NT2/D1 (cell line): ENCODE results near the gene FAM174C.
"Not testable (repeated sequence)": the region's sequence is repeated elsewhere in the genome, so short reads cannot be mapped to it uniquely, and the experiment has no call there.

Experiments used
- DNase-seq: peaks from one replicate; pipeline ENCODE4 v3.0.0-alpha.2; 2011; ENCODE audit warnings: low read depth, low spot score
- H3K27me3 ChIP-seq: 2 replicates; pipeline ENCODE4 v1.6.0; 2011; ENCODE audit warnings: mild to moderate bottlenecking; ENCODE audit not compliant: insufficient read length, insufficient read depth
- H3K36me3 ChIP-seq: 2 replicates; pipeline ENCODE4 v1.6.1; 2011; ENCODE audit warnings: mild to moderate bottlenecking, low read length, mixed read lengths; ENCODE audit not compliant: insufficient read depth, insufficient read length
- H3K4me1 ChIP-seq: 2 replicates; pipeline ENCODE4 v1.5.1; 2011; ENCODE audit not compliant: insufficient read depth, insufficient read length
- H3K4me3 ChIP-seq: 2 replicates; pipeline ENCODE4 v1.5.1; 2011; ENCODE audit warnings: low read depth; ENCODE audit not compliant: insufficient read length
- H3K9ac ChIP-seq: 2 replicates; pipeline ENCODE4 v1.6.0; 2011; ENCODE audit warnings: low read depth; ENCODE audit not compliant: insufficient read length
- H3K9me3 ChIP-seq: 2 replicates; pipeline ENCODE4 v1.5.1; 2011; ENCODE audit warnings: mild to moderate bottlenecking, low read length; ENCODE audit not compliant: insufficient read depth
- SUZ12 ChIP-seq: IDR thresholded peaks from 2 replicates; pipeline ENCODE4 v1.6.1; 2011; ENCODE audit not compliant: insufficient read length, insufficient read depth; ENCODE audit errors: extremely low read depth
- YY1 ChIP-seq: IDR thresholded peaks from 2 replicates; pipeline ENCODE4 v1.6.1; 2011; ENCODE audit not compliant: insufficient read length, insufficient read depth
- ZNF274 ChIP-seq: IDR thresholded peaks from 2 replicates; pipeline ENCODE4 v1.6.1; 2011; ENCODE audit warnings: mild to moderate bottlenecking, low read depth, low read length

Gene FAM174C

DNA sequence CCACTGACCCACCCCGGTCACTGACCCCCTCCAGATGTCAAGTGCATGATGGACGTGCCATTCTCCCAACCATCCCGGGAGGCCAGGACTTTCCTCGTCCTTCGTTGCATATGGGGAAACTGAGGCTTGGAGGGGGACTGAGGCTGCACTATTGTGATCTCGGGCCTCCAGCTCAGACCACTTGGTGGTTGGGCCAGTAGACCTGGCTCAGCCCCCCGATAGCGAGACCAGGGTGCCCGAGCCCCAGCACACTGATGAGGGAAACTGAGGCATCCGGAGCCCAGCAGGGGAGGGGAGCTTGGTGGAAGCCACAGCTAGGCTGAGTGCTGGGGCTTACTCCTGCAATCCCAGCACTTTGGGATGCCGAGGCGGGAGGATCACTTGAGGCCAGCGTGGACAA lies 20.7 kb downstream of the FAM174C start:
- DNase-seq, result no peak
- TF ChIP-seq SUZ12, result no peak
- no peak for TF ChIP-seq ZNF274
- no peak for TF ChIP-seq YY1
- Histone ChIP-seq H3K9me3 (no peaks in the 10 kb centered on the region), H3K36me3 (peaks cover 32% of the 10 kb centered on the region), H3K9ac (no peak overlapping the region), H3K4me1 (peaks cover 13% of the 10 kb centered on the region), H3K4me3 (no peak overlapping the region), H3K27me3 (no peaks in the 10 kb centered on the region)

DNA sequence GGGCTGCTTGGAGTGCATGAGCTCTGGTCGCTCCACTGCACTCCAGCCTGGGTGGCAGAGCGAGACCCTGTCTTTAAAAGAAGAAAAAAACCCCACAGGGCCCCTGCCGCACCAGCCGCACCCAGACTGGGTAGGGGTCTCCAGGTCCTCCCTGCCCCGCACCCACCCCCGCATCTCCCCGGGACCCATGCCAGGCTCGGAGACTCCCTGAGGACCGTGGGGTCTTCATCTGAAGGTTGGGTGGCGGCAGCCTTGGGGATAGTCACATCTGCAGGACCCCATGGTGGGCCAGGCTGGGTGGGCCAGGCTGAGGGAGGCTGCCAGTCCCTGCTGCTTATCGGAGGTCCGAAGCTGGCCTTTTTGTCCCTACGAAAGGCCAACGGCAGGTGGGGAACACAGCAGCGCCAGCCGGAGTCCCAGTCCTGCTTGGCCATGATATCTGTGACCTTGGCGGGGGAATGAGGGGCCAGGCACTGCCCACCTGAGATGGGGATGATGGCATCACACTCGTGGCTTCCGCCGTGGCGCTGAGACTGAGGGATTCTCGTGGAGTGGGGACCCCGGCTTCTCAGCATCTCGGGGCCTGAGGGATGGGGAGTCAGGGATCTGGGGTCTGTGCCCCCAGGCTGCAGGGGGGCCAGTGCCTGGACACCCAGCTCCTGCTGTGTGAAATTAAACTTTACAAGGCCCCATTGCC lies 21.4 kb downstream of the FAM174C start:
- TF ChIP-seq YY1 (no peak), ZNF274 (no peak), SUZ12 (no peak)
- no peaks in the 10 kb centered on the region for H3K9me3 ChIP-seq
- DNase-seq, result no peak
- H3K4me1 ChIP-seq, result peaks cover 7% of the 10 kb centered on the region
- H3K9ac ChIP-seq, result no peak overlapping the region
- H3K4me3 ChIP-seq, result no peak overlapping the region
- H3K36me3 ChIP-seq, result peaks cover 32% of the 10 kb centered on the region
- H3K27me3 ChIP-seq, result no peaks in the 10 kb centered on the region

DNA sequence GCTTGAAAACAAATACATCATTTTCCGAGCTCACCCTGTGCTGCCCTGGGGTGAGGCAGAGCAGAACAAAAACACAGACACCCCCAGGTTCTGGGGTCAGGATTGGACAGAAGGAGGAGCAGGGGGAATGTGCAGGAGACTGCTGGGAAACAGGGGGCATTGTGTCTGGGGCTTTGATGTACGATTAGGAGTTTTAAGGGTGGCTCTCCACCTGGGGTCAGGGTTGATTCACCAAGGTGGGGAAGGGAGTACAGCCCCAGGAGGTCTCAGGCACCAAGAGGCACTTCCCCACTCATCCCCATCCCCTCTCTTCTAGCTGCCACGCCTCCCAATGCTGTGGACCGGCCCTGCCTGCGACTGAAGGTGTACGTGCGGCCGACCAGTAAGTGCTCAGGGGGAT lies 22.9 kb downstream of the FAM174C start:
- DNase-seq, result no peak
- Histone ChIP-seq H3K9me3 (no peaks in the 10 kb centered on the region), H3K4me1 (peaks cover 4% of the 10 kb centered on the region), H3K9ac (no peak overlapping the region), H3K4me3 (no peak overlapping the region), H3K27me3 (no peaks in the 10 kb centered on the region), H3K36me3 (peaks cover 27% of the 10 kb centered on the region)
- no peak for TF ChIP-seq SUZ12
- no peak for TF ChIP-seq ZNF274
- TF ChIP-seq YY1, result no peak

DNA sequence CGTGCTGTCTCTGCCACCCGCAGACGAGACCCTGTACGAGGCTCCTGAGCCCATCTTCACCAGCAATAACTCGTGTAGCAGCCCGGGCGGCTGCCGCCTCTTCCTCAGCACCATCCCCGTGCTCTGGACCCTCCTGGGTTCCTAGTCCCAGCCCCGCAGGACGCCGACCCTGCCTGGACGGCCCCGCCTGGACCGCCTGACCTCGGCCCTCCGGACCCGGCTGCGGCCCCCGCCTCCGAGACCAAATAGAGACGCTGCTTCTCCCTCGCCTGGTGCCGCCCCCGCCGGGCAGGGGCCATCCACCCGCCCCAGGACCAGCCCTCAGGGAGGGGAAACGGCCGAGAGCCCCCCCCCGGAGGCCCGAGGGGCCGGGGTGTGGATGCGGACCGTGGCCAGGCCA lies 24.5 kb downstream of the FAM174C start:
- DNase-seq, result no peak
- H3K9ac ChIP-seq, result no peak overlapping the region
- TF ChIP-seq SUZ12 (no peak), YY1 (no peak), ZNF274 (no peak)
- H3K4me3 ChIP-seq, result no peak overlapping the region
- no peaks in the 10 kb centered on the region for H3K9me3 ChIP-seq
- peaks cover 25% of the 10 kb centered on the region for H3K36me3 ChIP-seq
- H3K27me3 ChIP-seq, result no peaks in the 10 kb centered on the region
- peaks cover 7% of the 10 kb centered on the region for H3K4me1 ChIP-seq

DNA sequence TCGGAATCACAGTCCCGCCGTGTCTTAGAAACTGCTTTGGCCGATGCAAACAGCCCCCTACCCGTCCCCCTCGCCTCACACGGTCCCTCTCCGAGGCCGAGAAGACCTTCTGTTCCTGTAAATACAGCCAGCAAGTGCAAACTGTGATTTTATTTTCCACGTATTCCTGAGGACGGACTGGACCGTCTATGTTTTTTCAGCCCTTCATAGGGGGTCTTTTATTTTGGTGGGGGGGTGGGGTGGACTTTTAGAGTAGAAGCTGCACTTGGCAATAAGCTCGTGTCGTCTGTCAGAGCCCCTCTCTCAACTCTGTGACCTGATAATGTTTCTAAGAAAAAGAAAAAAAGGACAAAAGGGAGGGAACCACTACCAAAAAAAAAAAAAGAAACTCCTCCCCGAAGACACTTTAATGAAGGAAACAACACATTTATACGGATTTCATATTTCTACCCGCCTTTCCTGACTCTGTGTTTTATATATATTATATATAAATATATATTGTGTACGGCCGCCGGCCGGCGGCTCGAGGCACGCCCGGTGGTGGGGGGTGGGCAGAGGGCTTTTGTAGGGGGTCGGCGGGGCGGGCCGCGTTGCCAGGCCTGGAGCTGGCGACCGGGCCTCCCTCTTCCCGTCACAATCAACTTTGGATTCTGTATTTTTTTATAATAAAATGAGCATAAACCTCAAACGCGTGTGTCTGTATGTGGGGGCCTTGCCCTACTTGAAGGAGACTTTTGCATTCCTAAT lies 25.6 kb downstream of the FAM174C start:
- no peak overlapping the region for H3K4me3 ChIP-seq
- TF ChIP-seq ZNF274 (no peak), SUZ12 (no peak), YY1 (no peak)
- H3K27me3 ChIP-seq, result no peaks in the 10 kb centered on the region
- no peaks in the 10 kb centered on the region for H3K9me3 ChIP-seq
- no peak overlapping the region for H3K9ac ChIP-seq
- peaks cover 24% of the 10 kb centered on the region for H3K36me3 ChIP-seq
- H3K4me1 ChIP-seq, result peaks cover 7% of the 10 kb centered on the region
- no peak for DNase-seq

DNA sequence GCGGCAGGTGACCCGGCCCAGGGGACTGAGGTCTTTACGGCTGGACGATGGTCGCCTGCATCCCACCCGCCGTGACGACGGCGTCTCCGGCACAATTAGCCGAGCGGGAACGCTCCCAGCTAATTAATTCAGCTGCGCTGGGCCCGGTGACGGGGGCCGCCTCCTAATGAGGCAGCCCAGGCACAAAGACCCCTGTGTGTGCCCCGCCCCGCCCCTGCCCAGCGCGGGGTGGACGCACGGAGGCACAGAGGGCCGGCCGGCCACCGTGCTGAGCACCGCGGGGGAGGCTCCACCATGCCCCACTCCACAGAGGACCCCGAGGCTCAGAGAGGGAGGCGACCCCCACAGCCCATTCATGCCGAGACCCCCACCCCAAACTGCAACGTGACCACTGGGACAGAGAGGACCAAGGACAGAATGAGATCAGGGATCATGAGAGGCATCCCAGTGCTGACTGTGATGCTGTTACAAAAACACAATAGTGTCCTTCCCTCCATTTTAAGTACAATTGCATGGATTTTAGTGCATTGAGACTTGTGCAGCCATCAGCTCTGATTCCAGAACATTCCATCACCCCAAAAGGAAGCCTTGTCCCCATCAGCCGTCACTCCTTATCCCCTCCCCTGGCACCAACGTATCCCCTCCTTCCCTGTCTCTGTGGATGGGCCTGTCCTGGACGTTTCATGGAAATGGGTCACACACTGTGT lies 27.4 kb downstream of the FAM174C start:
- no peak for TF ChIP-seq SUZ12
- TF ChIP-seq YY1, result no peak
- no peak for TF ChIP-seq ZNF274
- Histone ChIP-seq H3K4me1 (peaks cover 7% of the 10 kb centered on the region), H3K27me3 (no peaks in the 10 kb centered on the region), H3K4me3 (no peak overlapping the region), H3K36me3 (peaks cover 14% of the 10 kb centered on the region), H3K9ac (no peak overlapping the region), H3K9me3 (no peaks in the 10 kb centered on the region)
- DNase-seq, result no peak

DNA sequence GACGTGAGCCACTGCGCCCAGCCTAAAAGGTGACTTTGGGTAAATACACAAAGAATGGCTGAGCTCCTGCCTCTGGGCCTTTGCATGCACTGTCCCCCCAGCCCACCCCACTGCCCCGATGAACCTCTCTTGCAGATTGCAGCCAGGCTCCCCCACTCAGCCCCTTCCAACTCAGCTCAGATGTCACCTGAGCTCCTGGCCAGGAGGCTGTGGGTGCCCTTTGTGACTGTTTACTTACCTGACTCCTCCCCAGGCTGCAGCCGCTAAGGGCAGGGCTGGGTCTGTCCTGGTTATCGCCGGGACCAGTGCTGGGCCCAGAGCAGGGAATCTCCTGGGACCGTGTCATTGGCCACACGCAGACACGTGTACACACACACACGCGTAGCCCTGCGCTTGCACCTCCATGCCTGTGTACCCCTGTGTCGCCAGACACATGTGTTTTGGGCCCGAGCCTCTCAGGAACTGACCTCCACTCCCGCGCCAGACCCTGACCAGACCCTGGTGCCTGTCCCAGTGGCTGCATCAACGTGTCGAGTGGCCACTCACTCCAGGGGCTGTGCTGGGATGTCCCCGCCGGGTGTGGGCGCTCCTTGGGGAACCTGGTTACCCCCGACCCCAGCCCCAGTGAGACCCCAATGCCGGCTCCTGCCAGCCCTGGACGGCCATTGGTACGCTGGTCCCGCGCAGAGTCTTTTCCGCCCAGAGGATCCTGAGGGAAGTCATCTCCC lies 29.0 kb downstream of the FAM174C start:
- Histone ChIP-seq H3K27me3 (no peaks in the 10 kb centered on the region), H3K9ac (peak overlapping the region; percentile 50), H3K4me1 (peaks cover 9% of the 10 kb centered on the region), H3K36me3 (peaks cover 8% of the 10 kb centered on the region), H3K9me3 (no peaks in the 10 kb centered on the region), H3K4me3 (no peak overlapping the region)
- TF ChIP-seq YY1 (no peak), SUZ12 (no peak), ZNF274 (no peak)
- no peak for DNase-seq

DNA sequence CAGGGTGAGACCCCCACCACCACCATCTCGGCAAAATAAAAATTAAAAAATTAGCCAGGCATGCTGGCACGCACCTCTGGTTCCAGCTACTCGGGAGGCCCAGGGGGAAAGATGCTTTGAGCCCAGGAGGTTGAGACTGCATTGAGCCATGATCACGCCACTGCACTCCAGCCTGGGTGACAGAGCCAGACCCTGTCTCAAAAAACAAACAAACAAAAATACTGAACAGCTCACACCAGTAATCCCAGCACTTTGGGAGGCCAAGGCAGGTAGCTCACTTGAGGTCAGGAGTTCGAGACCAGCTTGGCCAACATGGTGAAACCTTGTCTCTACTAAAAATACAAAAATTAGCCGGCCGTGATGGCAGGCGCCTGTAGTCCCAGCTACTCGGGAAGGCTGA lies 30.0 kb downstream of the FAM174C start:
- H3K36me3 ChIP-seq, H3K9ac ChIP-seq, H3K4me3 ChIP-seq, H3K27me3 ChIP-seq, H3K9me3 ChIP-seq, DNase-seq: not testable (repeated sequence)
- H3K4me1 ChIP-seq, result peaks cover 15% of the 10 kb centered on the region
